ENCODE data around the gene RFC5. TPM values are rescaled to one million over a fixed set of nuclear protein-coding genes. Genes with fewer than 3 reads are reported as not detected.

Gene RFC5
- polyA plus RNA-seq, 2 of the 4 experiments (the other 2 are of a cell fraction) = 57.5 to 64.7 TPM

DNA sequence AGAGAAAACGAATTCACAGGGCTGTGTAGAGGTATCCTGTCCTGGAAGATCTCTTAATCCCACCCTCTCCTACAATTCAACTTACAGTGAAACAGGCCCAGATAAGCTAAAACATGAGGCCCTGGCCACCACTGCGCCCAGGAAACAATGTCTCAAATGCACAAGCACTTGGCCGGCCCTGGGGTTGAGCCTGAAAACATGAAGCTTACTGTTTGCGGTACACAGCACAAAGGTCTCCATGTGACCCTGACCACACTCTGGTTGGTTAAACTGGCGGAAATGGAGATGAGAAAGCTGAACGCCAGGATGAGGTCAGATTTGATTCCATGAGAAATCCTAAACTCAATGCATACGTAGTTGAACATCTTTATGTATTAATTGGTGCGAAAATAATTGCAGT is 28.1 kb downstream of the RFC5 start:
- Histone ChIP-seq H3K4me1 (no peaks in the 10 kb centered on the region), H3K9me3 (no peaks in the 10 kb centered on the region), H3K4me2 (no peak overlapping the region), H3K27ac (no peak overlapping the region), H3K4me3 (no peak overlapping the region)
- no peak for DNase-seq (ENCODE audit: low read depth in 1 of 2, low spot score in 1 of 2)
- POLR2A ChIA-PET = no interaction called here
- no peak for ATAC-seq
- TF ChIP-seq RFX5 (IDR thresholded peaks at IDR 0.05) (no peak), HOXB13 (CRISPR knock-in tag; IDR thresholded peaks at IDR 0.05; ENCODE audit: low read depth) (no peak), EHF (CRISPR knock-in tag; IDR thresholded peaks at IDR 0.05) (no peak), NR3C1 (IDR thresholded peaks at IDR 0.05) (no peak), RCOR1 (IDR thresholded peaks at IDR 0.05; ENCODE audit: low read depth, low read length) (no peak), POLR2AphosphoS2 (conservative IDR thresholded peaks at IDR 0.05; ENCODE audit: low read length) (no peak), HOXA7 (CRISPR knock-in tag; IDR thresholded peaks at IDR 0.05) (no peak), KDM5A (IDR thresholded peaks at IDR 0.05) (no peak), ELK1 (IDR thresholded peaks at IDR 0.05; ENCODE audit: low read depth, low read length) (no peak), ESRRA (IDR thresholded peaks at IDR 0.05; ENCODE audit: borderline replicate concordance, low read length) (no peak), ZC3H11A (IDR thresholded peaks at IDR 0.05) (no peak), KDM1A (IDR thresholded peaks at IDR 0.05; ENCODE audit: low read depth) (no peak), FOXS1 (CRISPR knock-in tag; IDR thresholded peaks at IDR 0.05) (no peak), TP53 (CRISPR knock-in tag; IDR thresholded peaks at IDR 0.05) (no peak), NPAS2 (CRISPR knock-in tag; IDR thresholded peaks at IDR 0.05; ENCODE audit: borderline replicate concordance) (no peak), PHF8 (IDR thresholded peaks at IDR 0.05; ENCODE audit: borderline replicate concordance, low read depth) (no peak), RAD21 (conservative IDR thresholded peaks at IDR 0.05 in 1 of 2, IDR thresholded peaks at IDR 0.05 in 1 of 2) (no peak), ZNF302 (CRISPR knock-in tag; IDR thresholded peaks at IDR 0.05) (no peak)
- TF ChIP-seq, protein P1, sequence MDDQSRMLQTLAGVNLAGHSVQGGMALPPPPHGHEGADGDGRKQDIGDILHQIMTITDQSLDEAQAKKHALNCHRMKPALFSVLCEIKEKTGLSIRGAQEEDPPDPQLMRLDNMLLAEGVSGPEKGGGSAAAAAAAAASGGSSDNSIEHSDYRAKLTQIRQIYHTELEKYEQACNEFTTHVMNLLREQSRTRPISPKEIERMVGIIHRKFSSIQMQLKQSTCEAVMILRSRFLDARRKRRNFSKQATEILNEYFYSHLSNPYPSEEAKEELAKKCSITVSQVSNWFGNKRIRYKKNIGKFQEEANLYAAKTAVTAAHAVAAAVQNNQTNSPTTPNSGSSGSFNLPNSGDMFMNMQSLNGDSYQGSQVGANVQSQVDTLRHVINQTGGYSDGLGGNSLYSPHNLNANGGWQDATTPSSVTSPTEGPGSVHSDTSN (IDR thresholded peaks at IDR 0.05) = no peak
- WGBS (ENCODE audit: missing lambda C conversion rate) = 92% methylated on average over 8 of the region's 8 CpGs
- CTCF ChIA-PET = interaction anchor here (1.2 to 3.3 kb wide), 3 partner anchors 10 to 171 kb away, joined by 3 to 15 read pairs (median 7); no protein-coding TSS in a partner anchor
- FAIRE-seq = no peak

GRCh38 chr12:118046430-118046829 is 29.9 kb downstream of the RFC5 start:
- ChIA-PET CTCF (interaction anchor here (1.1 to 1.2 kb wide), 2 partner anchors 13 to 171 kb away, joined by 6 read pairs; no protein-coding TSS in a partner anchor), POLR2A (no interaction called here)
- Histone ChIP-seq H3K27ac (no peak overlapping the region), H3K9me3 (no peaks in the 10 kb centered on the region), H3K4me1 (peaks cover 6% of the 10 kb centered on the region), H3K4me2 (no peak overlapping the region), H3K4me3 (no peak overlapping the region)
- DNase-seq (ENCODE audit: low read depth in 1 of 2, low spot score in 1 of 2) (no peak), ATAC-seq (no peak), FAIRE-seq (no peak)
- WGBS (ENCODE audit: missing lambda C conversion rate) = 94% methylated on average over 4 of the region's 4 CpGs
- no peak for TF ChIP-seq ATOH8 (CRISPR knock-in tag; IDR thresholded peaks at IDR 0.05; ENCODE audit: low read depth)
- TF ChIP-seq ZNF302 (CRISPR knock-in tag; IDR thresholded peaks at IDR 0.05) = no peak
- TF ChIP-seq FOSL2 (IDR thresholded peaks at IDR 0.05) = no peak
- TF ChIP-seq FOSL2 (CRISPR knock-in tag; IDR thresholded peaks at IDR 0.05) = no peak
- no peak for TF ChIP-seq SREBF2 (IDR thresholded peaks at IDR 0.05)
- no peak for TF ChIP-seq HOXA7 (CRISPR knock-in tag; IDR thresholded peaks at IDR 0.05)
- no peak for TF ChIP-seq GATA3 (IDR thresholded peaks at IDR 0.05; ENCODE audit: borderline replicate concordance)
- no peak for TF ChIP-seq CHD2 (IDR thresholded peaks at IDR 0.05; ENCODE audit: low read length, partially characterized antibody)
- TF ChIP-seq, protein P2, sequence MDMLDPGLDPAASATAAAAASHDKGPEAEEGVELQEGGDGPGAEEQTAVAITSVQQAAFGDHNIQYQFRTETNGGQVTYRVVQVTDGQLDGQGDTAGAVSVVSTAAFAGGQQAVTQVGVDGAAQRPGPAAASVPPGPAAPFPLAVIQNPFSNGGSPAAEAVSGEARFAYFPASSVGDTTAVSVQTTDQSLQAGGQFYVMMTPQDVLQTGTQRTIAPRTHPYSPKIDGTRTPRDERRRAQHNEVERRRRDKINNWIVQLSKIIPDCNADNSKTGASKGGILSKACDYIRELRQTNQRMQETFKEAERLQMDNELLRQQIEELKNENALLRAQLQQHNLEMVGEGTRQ (IDR thresholded peaks at IDR 0.05) = no peak
- TF ChIP-seq ZC3H11A (IDR thresholded peaks at IDR 0.05) = no peak
- no peak for TF ChIP-seq POLR2AphosphoS2 (conservative IDR thresholded peaks at IDR 0.05; ENCODE audit: low read length)
- TF ChIP-seq, protein P3, sequence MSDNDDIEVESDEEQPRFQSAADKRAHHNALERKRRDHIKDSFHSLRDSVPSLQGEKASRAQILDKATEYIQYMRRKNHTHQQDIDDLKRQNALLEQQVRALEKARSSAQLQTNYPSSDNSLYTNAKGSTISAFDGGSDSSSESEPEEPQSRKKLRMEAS (IDR thresholded peaks at IDR 0.05) = no peak
- TF ChIP-seq HDAC2 (IDR thresholded peaks at IDR 0.05) = no peak
- TF ChIP-seq EHF (CRISPR knock-in tag; IDR thresholded peaks at IDR 0.05) = no peak
- TF ChIP-seq RAD21 (conservative IDR thresholded peaks at IDR 0.05 in 1 of 2, IDR thresholded peaks at IDR 0.05 in 1 of 2) = no peak
- no peak for TF ChIP-seq EHMT2 (IDR thresholded peaks at IDR 0.05; ENCODE audit: low read depth)
- TF ChIP-seq, protein P1 (IDR thresholded peaks at IDR 0.05) = no peak
- TF ChIP-seq MAZ (IDR thresholded peaks at IDR 0.05; ENCODE audit: borderline replicate concordance, low read depth, low read length) = no peak
- TF ChIP-seq KDM5A (IDR thresholded peaks at IDR 0.05) = no peak

Data from A549 (cell line).